ENCODE results near the gene TRIM10.
"Not testable (repeated sequence)": the region's sequence is repeated elsewhere in the genome, so short reads cannot be mapped to it uniquely, and the experiment has no call there.

The TRIM10 gene

GRCh38 chr6:30129265-30130178, 31.5 kb downstream of the TRIM10 start:
- DNase-seq (ENCODE audit: low read depth, low spot score): no peak

DNA sequence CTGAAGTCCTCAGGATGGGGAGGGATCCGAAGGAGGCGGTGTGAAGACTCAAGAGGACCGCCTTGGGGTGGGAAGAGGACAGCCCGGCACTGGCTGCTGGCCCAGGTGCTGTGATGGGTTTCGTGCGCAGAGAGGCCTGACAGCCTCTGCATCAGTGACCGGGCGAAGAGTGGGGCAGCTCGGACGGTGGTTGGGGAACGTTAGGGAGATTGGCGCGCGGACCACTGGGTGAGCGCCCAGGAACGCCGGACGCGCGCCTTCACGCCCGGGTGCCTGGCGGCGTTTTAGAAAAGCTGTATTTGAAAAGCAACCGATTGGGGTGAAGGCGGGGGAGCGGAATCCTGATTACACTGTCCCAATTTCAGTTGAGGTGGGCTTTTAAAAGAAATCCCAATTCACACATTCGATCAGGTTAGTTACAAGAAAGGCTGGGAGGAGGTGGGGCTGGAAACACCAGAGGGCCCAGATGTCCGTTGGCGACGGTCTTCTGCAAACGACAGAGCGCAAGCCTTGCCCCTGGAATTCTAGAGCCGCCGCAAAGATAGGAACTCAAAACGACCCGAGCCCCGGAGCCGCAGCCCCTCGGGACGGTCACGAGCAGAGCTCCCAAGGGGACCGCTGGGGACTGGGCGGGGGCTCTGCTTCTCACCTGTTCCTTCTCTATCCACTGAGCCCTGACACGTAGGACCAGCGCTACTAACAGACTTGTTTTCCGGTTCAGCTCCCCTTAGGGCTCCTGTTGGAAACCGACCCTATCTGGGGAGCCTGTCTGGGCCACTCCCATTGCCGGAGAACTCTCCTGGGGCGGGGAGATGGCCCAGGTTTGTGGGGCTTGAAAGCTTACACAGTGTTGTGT, 33.5 kb downstream of the TRIM10 start:
- no peak for DNase-seq (ENCODE audit: low read depth, low spot score)

- DNase-seq (ENCODE audit: low read depth, low spot score): no peak
Observed at GRCh38 chr6:30122515-30122914, 38.5 kb downstream of the TRIM10 start.

GRCh38 chr6:30121446-30122366, 39.3 kb downstream of the TRIM10 start:
- DNase-seq (ENCODE audit: low read depth, low spot score): no peak

DNA sequence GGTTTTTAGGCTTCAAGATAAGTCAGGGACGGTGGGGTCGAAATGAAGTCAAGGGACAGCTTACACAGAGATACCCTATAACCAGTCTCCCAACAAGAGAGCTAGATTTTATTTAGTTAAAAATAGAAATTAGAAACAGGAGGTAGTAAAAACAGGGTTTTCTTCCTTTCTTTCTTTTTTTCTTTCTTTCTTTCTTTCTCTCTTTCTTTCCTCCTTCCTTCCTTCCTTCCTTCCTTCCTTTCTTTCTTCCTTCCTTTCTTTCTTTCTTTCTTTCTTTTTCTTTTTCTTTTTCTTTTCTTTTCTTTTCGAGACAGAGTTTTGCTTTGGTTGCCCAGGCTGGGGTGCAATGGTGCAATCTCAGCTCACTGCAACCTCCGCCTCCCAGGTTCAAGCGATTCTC, 42.3 kb downstream of the TRIM10 start:
- DNase-seq (ENCODE audit: low read depth, low spot score): not testable (repeated sequence)

GRCh38 chr6:30116724-30117123, 44.3 kb downstream of the TRIM10 start:
- no peak for DNase-seq (ENCODE audit: low read depth, low spot score)

DNA sequence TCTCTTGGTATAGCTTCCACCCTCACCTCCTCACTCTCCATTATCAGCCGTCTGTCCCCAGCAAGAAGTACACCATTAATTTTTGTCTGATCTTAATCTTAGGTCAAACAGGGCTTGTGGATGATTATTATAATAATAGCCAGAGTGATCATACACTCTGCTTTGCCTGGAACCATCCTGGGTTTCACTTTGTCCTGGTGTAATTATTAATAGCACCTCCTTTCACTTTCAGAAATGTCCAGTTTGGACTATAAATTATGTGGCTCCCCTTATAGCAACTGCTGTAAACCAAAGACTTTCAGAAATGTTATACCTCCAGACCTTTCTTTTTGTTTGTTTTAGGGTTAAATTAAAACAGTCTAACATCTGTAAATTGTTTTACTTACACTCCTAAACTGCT, 47.2 kb downstream of the TRIM10 start:
- no peak for DNase-seq (ENCODE audit: low read depth, low spot score)

DNA sequence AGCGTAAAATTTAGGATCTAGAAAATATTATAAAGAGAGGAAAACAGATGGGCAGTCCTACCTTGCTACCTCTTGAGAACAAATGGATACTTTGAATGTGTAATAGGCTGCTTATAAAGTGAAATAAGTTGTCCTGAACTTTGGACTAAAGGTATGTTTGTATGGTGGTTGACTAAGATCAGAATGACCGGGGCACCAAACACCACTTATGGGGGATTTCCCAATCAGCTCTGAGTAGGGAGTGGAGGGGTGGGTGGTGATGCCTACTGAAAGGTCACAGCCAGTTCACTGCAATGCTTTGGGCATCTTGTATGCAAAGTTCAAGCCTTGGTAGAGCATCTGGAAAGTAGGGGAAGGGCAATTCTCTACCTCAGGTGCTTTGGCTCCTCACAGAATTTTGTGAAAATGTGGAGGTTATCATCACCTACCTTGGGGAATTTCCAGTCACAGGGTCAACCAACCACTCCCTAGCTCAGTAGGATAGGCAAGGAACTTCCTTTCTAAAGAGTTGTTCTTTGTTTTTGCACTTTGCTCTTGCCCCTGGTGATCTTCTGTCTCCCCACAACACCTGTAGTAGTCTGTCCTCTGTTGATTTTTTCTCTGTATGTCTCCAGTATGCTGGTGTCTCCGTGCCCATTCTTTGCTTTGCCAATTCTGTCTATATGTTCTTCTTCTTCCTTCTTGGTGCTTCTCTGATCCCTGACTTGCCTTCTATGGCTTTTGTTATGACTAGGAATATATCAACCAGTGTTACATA, 47.8 kb downstream of the TRIM10 start, which contains the start of gene TRIM31:
TRIM31 (minus strand) TSS at position 88 of the 757 bp plus-strand sequence. CDS start 285 bp downstream, outside the sequence.
- no peak for DNase-seq (ENCODE audit: low read depth, low spot score)

DNA sequence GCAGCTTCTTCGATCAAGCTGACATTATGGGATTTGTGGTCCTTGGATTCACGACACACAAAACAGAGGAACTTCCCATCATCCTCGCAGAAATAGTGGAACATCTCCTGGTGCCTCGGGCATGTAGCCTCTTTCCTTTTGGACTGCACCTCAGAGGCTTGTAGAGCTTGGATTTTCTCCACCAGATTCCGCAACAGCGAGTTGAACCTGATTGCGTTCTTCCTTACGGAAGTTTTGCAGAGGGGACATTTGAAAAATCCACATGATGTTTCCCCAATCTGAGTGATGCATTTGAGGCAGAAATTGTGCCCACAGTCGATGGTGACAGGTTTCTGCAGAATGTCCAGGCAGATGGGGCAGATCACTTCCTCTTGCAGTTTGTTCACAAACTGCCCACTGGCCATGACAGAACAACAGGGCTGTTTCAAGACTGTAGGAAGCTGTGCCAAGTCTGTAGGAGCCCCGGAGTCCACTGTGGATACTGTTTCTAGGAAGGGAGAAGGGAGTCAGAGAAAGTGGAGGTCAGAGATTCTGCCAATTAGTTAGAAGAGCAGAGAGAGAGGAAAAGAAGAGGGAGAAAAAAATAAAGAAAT, 48.5 kb downstream of the TRIM10 start:
- DNase-seq (ENCODE audit: low read depth, low spot score): no peak

- DNase-seq (ENCODE audit: low read depth, low spot score): no peak
Observed at GRCh38 chr6:30111266-30111856, 49.6 kb downstream of the TRIM10 start.

DNA sequence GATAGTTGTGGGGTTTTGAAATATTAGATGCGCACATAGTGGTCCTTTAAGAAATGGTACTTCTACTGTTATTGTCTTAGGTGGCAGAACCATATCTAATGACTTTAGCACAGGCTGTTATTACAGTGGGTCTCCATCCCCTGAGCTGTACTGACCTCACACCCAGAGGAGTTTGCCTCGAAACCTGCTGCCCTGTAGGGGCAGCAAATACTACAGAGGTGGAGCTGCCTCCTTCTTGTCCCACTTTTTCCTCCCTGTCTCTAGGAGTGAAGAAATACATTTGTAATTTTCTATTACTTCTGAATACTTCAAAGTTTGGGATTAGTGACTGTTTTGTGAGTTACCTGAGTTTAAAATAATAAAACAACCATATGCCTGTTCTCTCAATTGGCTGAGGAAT, 56.4 kb downstream of the TRIM10 start:
- DNase-seq (ENCODE audit: low read depth, low spot score): no peak

- no peak for DNase-seq (ENCODE audit: low read depth, low spot score)
Observed at GRCh38 chr6:30103872-30104179, 57.2 kb downstream of the TRIM10 start.

- no peak for DNase-seq (ENCODE audit: low read depth, low spot score)
Observed at GRCh38 chr6:30102970-30103871, 57.8 kb downstream of the TRIM10 start.

DNA sequence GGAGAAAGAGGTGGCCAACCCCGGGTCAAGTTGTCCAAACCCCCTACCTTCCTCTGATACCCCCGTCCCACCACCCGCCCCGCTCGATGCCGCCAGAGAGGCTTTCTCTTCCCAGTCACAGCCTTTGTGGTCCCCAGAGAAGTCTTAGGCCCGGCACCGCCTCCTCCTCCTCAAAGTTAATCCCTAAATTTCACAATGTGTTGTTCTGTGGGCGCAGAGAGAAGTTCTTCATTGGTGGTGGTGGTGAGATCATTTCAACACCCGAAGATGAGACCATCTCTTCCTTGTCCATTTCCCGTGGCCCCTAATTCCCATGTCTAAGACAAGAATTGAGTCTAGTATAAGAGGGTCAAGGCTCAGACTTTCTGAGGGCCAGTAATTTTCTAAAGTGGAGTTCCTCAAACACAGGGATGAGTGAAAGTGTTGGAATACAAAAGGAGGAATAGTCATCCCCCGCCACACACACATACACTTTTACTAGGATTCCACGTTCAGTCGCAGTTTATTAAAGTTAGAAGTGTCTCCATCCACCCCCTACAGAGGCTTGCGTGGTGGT, 58.5 kb downstream of the TRIM10 start:
- DNase-seq (ENCODE audit: low read depth, low spot score): no peak

Measured in iPS DF 19.7 (cell line).